Measurements from ENCODE around the gene FAM163B. TPM values are rescaled to one million over a fixed set of nuclear protein-coding genes. Genes with fewer than 3 reads are reported as not detected.

Gene FAM163B
- total and polyA plus RNA-seq, 9 of the 15 experiments (the other 6 are each of a cell fraction or from before 2014, with no cell fraction given) = not detected

- no peak overlapping the region for H3K27ac ChIP-seq (ENCODE audit: extremely low read depth, low read depth, low read length)
- H3K9me3 ChIP-seq (replicated peaks; ENCODE audit: control insufficient read depth, insufficient read depth, low read depth, low read length) = peaks cover 4% of the 10 kb centered on the region
- peaks cover 4% of the 10 kb centered on the region; the same call in 1 of the 2 replicates for H4K20me1 ChIP-seq (replicated peaks; ENCODE audit: control insufficient read depth, insufficient read depth, low read length)
- H3K36me3 ChIP-seq (ENCODE audit: control insufficient read depth, insufficient read depth, low read length) = no peaks in the 10 kb centered on the region
- H3K79me2 ChIP-seq (ENCODE audit: control insufficient read depth, insufficient read depth, low read length) = no peaks in the 10 kb centered on the region
- intact Hi-C loops (cut with micrococcal nuclease) (no loop called here), in situ Hi-C loops (cut with MboI) (no loop called here)
- no peaks in the 10 kb centered on the region for H3K9me1 ChIP-seq (ENCODE audit: control insufficient read depth, insufficient read depth, low read length)
- 0% methylated on average over 10 of the region's 10 CpGs for WGBS (ENCODE audit: insufficient coverage, low coverage, missing lambda C conversion rate)
- no peak for DNase-seq (ENCODE audit: extremely low read depth in 1 of 4, low spot score in 3 of 4)
- no peaks in the 10 kb centered on the region for H3K4me1 ChIP-seq (replicated peaks in 1 of 2; ENCODE audit: control insufficient read depth in 2 of 2, insufficient read depth in 2 of 2, low read length in 2 of 2)
- TF ChIP-seq POLR2G (IDR thresholded peaks at IDR 0.05; ENCODE audit: low read depth, low read length) (no peak), ZNF699 (CRISPR knock-in tag; IDR thresholded peaks at IDR 0.05; ENCODE audit: insufficient replicate concordance) (no peak), ZNF512 (tag; IDR thresholded peaks at IDR 0.05) (no peak), MYC (IDR thresholded peaks at IDR 0.05; ENCODE audit: low read depth, low read length) (no peak), MYC (CRISPR knock-in tag; IDR thresholded peaks at IDR 0.05; ENCODE audit: borderline replicate concordance, low read depth) (no peak), LCOR (CRISPR knock-in tag; IDR thresholded peaks at IDR 0.05) (no peak), ZNF175 (CRISPR knock-in tag; IDR thresholded peaks at IDR 0.05; ENCODE audit: low read depth) (no peak), SMARCA4 (IDR thresholded peaks at IDR 0.05) (no peak), ZNF398 (CRISPR knock-in tag; IDR thresholded peaks at IDR 0.05) (no peak), HES1 (IDR thresholded peaks at IDR 0.05; ENCODE audit: low read depth) (no peak), PKNOX1 (IDR thresholded peaks at IDR 0.05) (no peak), ZBTB17 (CRISPR knock-in tag; IDR thresholded peaks at IDR 0.05) (no peak), ZNF507 (tag; conservative IDR thresholded peaks at IDR 0.05) (no peak), ZNF217 (CRISPR knock-in tag; IDR thresholded peaks at IDR 0.05) (no peak), BRF1 (IDR thresholded peaks at IDR 0.05; ENCODE audit: borderline replicate concordance, extremely low read depth, insufficient read length) (no peak), RBM17 (IDR thresholded peaks at IDR 0.05; ENCODE audit: borderline replicate concordance, low read depth, low read length) (no peak)
- peaks cover 0 to 31% of the 10 kb centered on the region in 2 experiments; a peak in 1 of 5 replicates for H3K27me3 ChIP-seq (ENCODE audit: control insufficient read depth in 2 of 2, insufficient read depth in 2 of 2, low read length in 2 of 2)
- no TSS peak for BruUV-seq (replicated peaks)
- ChIA-PET POLR2A (interaction anchor here (0.6 kb wide), 1 partner anchor 175 kb away, joined by 4 read pairs; no protein-coding TSS in a partner anchor), CTCF (ENCODE audit: low intra/inter-chr PET ratio) (no interaction called here)
- ATAC-seq = no peak
- H2AFZ ChIP-seq (ENCODE audit: low read depth, low read length) = no peak overlapping the region
- H3K4me3 ChIP-seq = no peak overlapping the region
- no peak for FAIRE-seq
- no peak overlapping the region; a peak in 1 of 4 replicates for H3K9ac ChIP-seq (ENCODE audit: insufficient read depth in 1 of 2, low read depth in 2 of 2, low read length in 2 of 2)
- no peak overlapping the region for H3K4me2 ChIP-seq (ENCODE audit: insufficient read depth, low read length)
Observed at GRCh38 chr9:133591985-133592384, 17.2 kb downstream of the FAM163B start.

Data from K562 (cell line).